GM18861 (cell line): ENCODE data around the gene ARMH1.

Experiments used
- ATAC-seq: cut with Tn5 transposase; IDR thresholded peaks from one replicate; pipeline ENCODE4 v1.9.1; 2021; ENCODE audit not compliant: unreplicated experiment

ARMH1 gene

GRCh38 chr1:44674113-44675000, at the start of gene ARMH1, which contains the start of gene TMEM53:
Gene ARMH1, plus strand, starts transcription at chr1:44674714. Its CDS starts 14,984 bp downstream, at chr1:44689698.
Gene TMEM53, minus strand, starts transcription at chr1:44674481. Its CDS starts 90 bp downstream, at chr1:44674391.
- ATAC-seq: peak; percentile 87

GRCh38 chr1:44625348-44625747, 49.2 kb upstream of the ARMH1 start:
- ATAC-seq: no peak

GRCh38 chr1:44628962-44629756, 45.4 kb upstream of the ARMH1 start:
- no peak for ATAC-seq

- ATAC-seq: no peak
Measured at GRCh38 chr1:44630116-44630515, 44.4 kb upstream of the ARMH1 start.

- ATAC-seq: peak; percentile 20
Measured at GRCh38 chr1:44631333-44631646, 43.2 kb upstream of the ARMH1 start.

GRCh38 chr1:44631647-44632539, 42.6 kb upstream of the ARMH1 start:
- peak; percentile 40 for ATAC-seq

- ATAC-seq: no peak
Measured at GRCh38 chr1:44632598-44632997, 41.9 kb upstream of the ARMH1 start.

GRCh38 chr1:44634606-44635189, 39.8 kb upstream of the ARMH1 start:
- no peak for ATAC-seq

GRCh38 chr1:44635439-44635838, 39.1 kb upstream of the ARMH1 start:
- ATAC-seq: no peak

GRCh38 chr1:44636083-44636687, 38.3 kb upstream of the ARMH1 start:
- no peak for ATAC-seq

- no peak for ATAC-seq
Measured at GRCh38 chr1:44636688-44637598, 37.6 kb upstream of the ARMH1 start.

- no peak for ATAC-seq
Measured at GRCh38 chr1:44637702-44638411, 36.7 kb upstream of the ARMH1 start.

GRCh38 chr1:44640200-44640853, 34.2 kb upstream of the ARMH1 start:
- ATAC-seq: no peak

- no peak for ATAC-seq
Measured at GRCh38 chr1:44641126-44642102, 33.1 kb upstream of the ARMH1 start.

GRCh38 chr1:44642255-44642654, 32.3 kb upstream of the ARMH1 start:
- ATAC-seq: no peak

GRCh38 chr1:44642925-44643324, 31.6 kb upstream of the ARMH1 start:
- no peak for ATAC-seq
